B cell (primary cell): ENCODE measurements around the gene SPEF1. TPM values are rescaled to one million over a fixed set of nuclear protein-coding genes. Genes with fewer than 3 reads are reported as not detected.

Experiments used
- ATAC-seq: fragments of 200-7000 bp; cut with Tn5 transposase; one replicate; pipeline ENCODE4 v1.10.0; 2021; ENCODE audit warnings: low read depth, mild to moderate bottlenecking, moderate number of reproducible peaks, moderate library complexity
- CTCF ChIA-PET: fragments of 350-600 bp; sonication (Branson Sonifier 250); formaldehyde crosslinking; loops from one replicate; lab custom pipeline; 2021; ENCODE audit warnings: antibody characterized with exemption, inconsistent platforms; lab: Charles Lee
- POLR2A ChIA-PET: fragments of 350-600 bp; sonication (Branson Sonifier 250); formaldehyde crosslinking; loops from one replicate; lab custom pipeline; 2021; ENCODE audit warnings: antibody characterized with exemption; lab: Charles Lee
- DNase-seq: peaks from one replicate; pipeline ENCODE4 v3.0.0; 2013
- H2AFZ ChIP-seq: 2 replicates; pipeline ENCODE4 v1.6.1; 2012; ENCODE audit warnings: mild to moderate bottlenecking, low read depth, low read length; ENCODE audit not compliant: insufficient read depth, poor library complexity, severe bottlenecking
- H3K27ac ChIP-seq, 2 donors: 1 replicate in 1 of 2; 2 replicates in 1 of 2; pipeline ENCODE4 v1.5.1; 2012 to 2013; ENCODE audit warnings: low read length in 2 of 2, mild to moderate bottlenecking in 2 of 2, moderate library complexity in 1 of 2
- H3K27me3 ChIP-seq, 4 experiments: fragments of 200-600 bp in 1 of 4; sonication (generic) in 1 of 4; replicated peaks in 1 of 4; 1 replicate in 2 of 4; 2 replicates in 2 of 4; pipeline versions ENCODE4 v1.6.1 to v1.7.0; 2013 to 2016; ENCODE audit warnings: low read length in 3 of 4, mild to moderate bottlenecking in 2 of 4, mixed read lengths in 1 of 4, moderate library complexity in 1 of 4; ENCODE audit not compliant: insufficient read depth in 4 of 4, control insufficient read depth in 3 of 4; ENCODE audit errors: control extremely low read depth in 1 of 4
- H3K36me3 ChIP-seq, 2 experiments: replicated peaks in 1 of 2; 1 replicate in 1 of 2; 2 replicates in 1 of 2; pipeline versions ENCODE4 v1.6.1 to v1.7.1; 2013; ENCODE audit warnings: low read length in 1 of 2; ENCODE audit not compliant: insufficient read depth in 2 of 2, control insufficient read depth in 1 of 2; ENCODE audit errors: control extremely low read depth in 1 of 2, extremely low read depth in 1 of 2
- H3K4me1 ChIP-seq, 2 donors: fragments of 200-600 bp in 1 of 2; sonication (generic) in 1 of 2; 1 replicate in 1 of 2; 2 replicates in 1 of 2; pipeline versions ENCODE4 v1.5.1 to v1.6.1; 2013 to 2017; ENCODE audit warnings: low read length in 2 of 2; ENCODE audit not compliant: control insufficient read depth in 2 of 2, insufficient read depth in 2 of 2
- H3K4me2 ChIP-seq: replicated peaks from 2 replicates; pipeline ENCODE3; 2012; ENCODE audit warnings: mild to moderate bottlenecking, low read depth, low read length; ENCODE audit not compliant: poor library complexity, severe bottlenecking
- H3K4me3 ChIP-seq, 5 experiments: fragments of 200-600 bp in 1 of 5; sonication (generic) in 1 of 5; 1 replicate in 3 of 5; 2 replicates in 2 of 5; pipeline versions ENCODE4 v1.5.1 to v1.7.0; 2011 to 2016; ENCODE audit warnings: low read length in 4 of 5, mild to moderate bottlenecking in 4 of 5, low read depth in 2 of 5, control low read depth in 1 of 5, moderate library complexity in 1 of 5; ENCODE audit not compliant: insufficient read depth in 1 of 5; ENCODE audit errors: control extremely low read depth in 1 of 5, extremely low read depth in 1 of 5
- H3K79me2 ChIP-seq: fragments of 200-600 bp; sonication (generic); one replicate; pipeline ENCODE4 v1.6.0; 2016; ENCODE audit warnings: low read length; ENCODE audit not compliant: control insufficient read depth, insufficient read depth
- H3K9ac ChIP-seq: fragments of 200-600 bp; sonication (generic); 2 replicates; pipeline ENCODE4 v1.6.1; 2017; ENCODE audit warnings: mild to moderate bottlenecking, low read length, moderate library complexity
- H3K9me3 ChIP-seq, 3 donors: one replicate each; pipeline versions ENCODE4 v1.6.1 to v1.7.1; 2013; ENCODE audit warnings: low read length in 2 of 3; ENCODE audit not compliant: control insufficient read depth in 2 of 3, insufficient read depth in 1 of 3; ENCODE audit errors: control extremely low read depth in 1 of 3
- H4K20me1 ChIP-seq: 2 replicates; pipeline ENCODE4 v1.6.0; 2012; ENCODE audit warnings: mild to moderate bottlenecking, low read length; ENCODE audit not compliant: insufficient read depth, control insufficient read depth, poor library complexity, severe bottlenecking
- H3K27ac Mint-ChIP-seq: one replicate; pipeline ENCODE4 v1.8.0; 2021; ENCODE audit warnings: mixed read lengths
- H3K27me3 Mint-ChIP-seq: one replicate; pipeline ENCODE4 v1.8.0; 2021; ENCODE audit warnings: mixed read lengths
- H3K4me1 Mint-ChIP-seq: one replicate; pipeline ENCODE4 v1.8.0; 2021; ENCODE audit warnings: mixed read lengths
- H3K4me3 Mint-ChIP-seq: one replicate; pipeline ENCODE4 v1.8.0; 2021; ENCODE audit warnings: mixed read lengths
- H3K9me3 Mint-ChIP-seq: one replicate; pipeline ENCODE4 v1.8.0; 2022; ENCODE audit warnings: mixed read lengths; ENCODE audit not compliant: insufficient read depth
- EZH2 ChIP-seq: IDR thresholded peaks from 2 replicates; pipeline ENCODE4 v1.6.1; 2012; ENCODE audit warnings: borderline replicate concordance, low read depth, mild to moderate bottlenecking, moderate library complexity, low read length; ENCODE audit not compliant: insufficient read depth, poor library complexity, severe bottlenecking
- WGBS: methylation state at CpG from one replicate; pipeline ENCODE4 v1.1.5; 2013; ENCODE audit warnings: missing lambda C conversion rate; ENCODE audit not compliant: insufficient coverage; 5-methylcytosine and 5-hydroxymethylcytosine counted together
- intact Hi-C: fragments of 100-400 bp; cut with micrococcal nuclease; formaldehyde crosslinking; loops from one replicate; pipeline ENCODE4 v1.10.0; 2022
- polyA plus RNA-seq: library from polyadenylated mRNA; depleted of rRNA; stranded (reverse); fragments of >200 nt; gene quantifications from 2 replicates; pipeline ENCODE4 v1.2.3, GENCODE V29; 2012
- total RNA-seq, 2 donors: library from RNA; stranded (reverse); fragments of 120-200 nt in 1 of 2; gene quantifications; 1 replicate in 1 of 2; 2 replicates in 1 of 2; pipeline versions ENCODE4 v1.2.3 to v1.2.4, GENCODE V29; 2013 to 2022
- TF ChIP-seq, protein P1 (sequence below): fragments of 200-600 bp; IDR thresholded peaks from one replicate; pipeline ENCODE4 v1.8.0; 2022; ENCODE audit warnings: antibody characterized with exemption, mild to moderate bottlenecking

The SPEF1 gene
- total and polyA plus RNA-seq, 2 donors (not counting 1 experiment from before 2014, with no cell fraction given), result not detected

DNA sequence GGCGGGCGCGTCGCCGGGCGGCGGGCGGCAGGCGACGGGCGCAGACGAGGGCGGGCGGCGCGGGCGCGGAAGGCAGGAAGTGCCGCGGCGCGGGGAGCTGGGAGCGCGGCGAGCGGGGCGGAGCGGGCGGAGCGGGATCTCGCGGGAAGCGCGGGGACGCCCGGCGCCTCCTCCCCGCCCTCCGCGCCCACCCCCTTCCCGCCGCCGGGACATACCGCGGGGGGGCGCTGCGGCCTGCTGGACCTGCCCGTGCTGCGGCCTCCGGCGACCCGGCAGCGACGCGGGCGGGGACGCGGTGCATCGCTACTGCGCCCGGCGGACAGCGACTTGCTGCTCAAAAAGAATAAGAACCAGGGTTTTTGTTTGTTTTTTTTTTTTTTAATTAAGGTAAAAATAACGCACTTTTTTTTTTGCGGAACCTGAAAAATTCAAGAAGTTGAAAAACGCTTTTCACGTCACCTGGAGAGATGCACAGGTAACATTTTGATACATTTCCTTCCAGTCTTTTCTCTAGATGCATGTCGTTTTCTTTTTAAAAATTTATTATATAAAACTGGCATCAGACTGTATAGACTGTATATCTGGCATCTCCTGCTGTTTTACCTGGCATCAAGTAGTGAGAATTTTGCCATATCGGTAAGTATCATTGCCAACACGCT, 5.5 kb upstream of the SPEF1 start, which contains the start of gene CENPB:
Gene CENPB, minus strand, starts transcription at position 76 of the 659 bp plus-strand sequence. CDS start 257 bp downstream, outside the sequence.
- peaks cover 0 to 2% of the 10 kb centered on the region in 2 experiments for H3K36me3 ChIP-seq
- H3K4me2 ChIP-seq, result peak within 1 kb of the TSS; percentile 79
- ChIA-PET POLR2A (interaction anchor here (0.6 to 3.2 kb wide), 6 partner anchors 9 to 658 kb away, joined by 3 to 17 read pairs (median 7); partner anchors contain the start of genes ADISSP, AP5S1 and CDC25B), CTCF (interaction anchor here (0.5 to 6.4 kb wide), 20 partner anchors 8 to 300 kb away, joined by 3 to 84 read pairs (median 4); partner anchors contain the start of genes ADISSP, AP5S1, CDC25B and MAVS)
- TF ChIP-seq EZH2, result no peak
- TF ChIP-seq, protein P1, sequence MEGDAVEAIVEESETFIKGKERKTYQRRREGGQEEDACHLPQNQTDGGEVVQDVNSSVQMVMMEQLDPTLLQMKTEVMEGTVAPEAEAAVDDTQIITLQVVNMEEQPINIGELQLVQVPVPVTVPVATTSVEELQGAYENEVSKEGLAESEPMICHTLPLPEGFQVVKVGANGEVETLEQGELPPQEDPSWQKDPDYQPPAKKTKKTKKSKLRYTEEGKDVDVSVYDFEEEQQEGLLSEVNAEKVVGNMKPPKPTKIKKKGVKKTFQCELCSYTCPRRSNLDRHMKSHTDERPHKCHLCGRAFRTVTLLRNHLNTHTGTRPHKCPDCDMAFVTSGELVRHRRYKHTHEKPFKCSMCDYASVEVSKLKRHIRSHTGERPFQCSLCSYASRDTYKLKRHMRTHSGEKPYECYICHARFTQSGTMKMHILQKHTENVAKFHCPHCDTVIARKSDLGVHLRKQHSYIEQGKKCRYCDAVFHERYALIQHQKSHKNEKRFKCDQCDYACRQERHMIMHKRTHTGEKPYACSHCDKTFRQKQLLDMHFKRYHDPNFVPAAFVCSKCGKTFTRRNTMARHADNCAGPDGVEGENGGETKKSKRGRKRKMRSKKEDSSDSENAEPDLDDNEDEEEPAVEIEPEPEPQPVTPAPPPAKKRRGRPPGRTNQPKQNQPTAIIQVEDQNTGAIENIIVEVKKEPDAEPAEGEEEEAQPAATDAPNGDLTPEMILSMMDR, result peak; percentile 88
- peak within 1 kb of the TSS; percentile 16 to 56 for H3K27ac ChIP-seq
- no peaks in the 10 kb centered on the region for H3K79me2 ChIP-seq
- whole genome bisulfite sequencing, result under 1% methylated on average over 46 of the region's 70 CpGs
- intact Hi-C loops, result loop anchor here (1.0 to 2.0 kb wide), 7 partner anchors 9 to 298 kb away; partner anchors contain the start of genes AP5S1, MAVS and PANK2
- H3K27me3 ChIP-seq, result no peaks in the 10 kb centered on the region
- peaks cover 0 to 3% (median 0%) of the 10 kb centered on the region in 3 donors for H3K9me3 ChIP-seq
- H3K27ac Mint-ChIP-seq, result peak within 1 kb of the TSS; percentile 88
- H3K9me3 Mint-ChIP-seq, result no peaks in the 10 kb centered on the region
- peak within 1 kb of the TSS; percentile 51 for H3K9ac ChIP-seq
- peaks cover 8 to 18% of the 10 kb centered on the region in 2 donors for H3K4me1 ChIP-seq
- peak; percentile 91 for DNase-seq
- peak within 1 kb of the TSS; percentile 89 for H3K4me3 Mint-ChIP-seq
- peak; percentile 96 for ATAC-seq
- H3K4me1 Mint-ChIP-seq, result peaks cover 30% of the 10 kb centered on the region
- no peaks in the 10 kb centered on the region for H3K27me3 Mint-ChIP-seq
- peak within 1 kb of the TSS; percentile 69 for H2AFZ ChIP-seq
- peak within 1 kb of the TSS; percentile 46 to 62 (median 59) for H3K4me3 ChIP-seq
- H4K20me1 ChIP-seq, result peaks cover 23% of the 10 kb centered on the region
